HG02884 (cell line): ENCODE data around the gene THG1L.

Experiments used
- ATAC-seq: cut with Tn5 transposase; IDR thresholded peaks from one replicate; pipeline ENCODE4 v1.9.1; 2021; ENCODE audit warnings: mild to moderate bottlenecking, moderate library complexity; ENCODE audit not compliant: unreplicated experiment

The THG1L gene

GRCh38 chr5:157750320-157750719, 19.1 kb downstream of the THG1L start:
- no peak for ATAC-seq

GRCh38 chr5:157756122-157756521, 24.9 kb downstream of the THG1L start:
- no peak for ATAC-seq

GRCh38 chr5:157758706-157759105, 27.5 kb downstream of the THG1L start:
- ATAC-seq, result no peak

- no peak for ATAC-seq
Observed at GRCh38 chr5:157761690-157762621, 30.7 kb downstream of the THG1L start.

GRCh38 chr5:157764531-157764930, 33.3 kb downstream of the THG1L start:
- no peak for ATAC-seq

- no peak for ATAC-seq
Observed at GRCh38 chr5:157766442-157766841, 35.2 kb downstream of the THG1L start.

GRCh38 chr5:157766902-157767301, 35.7 kb downstream of the THG1L start:
- no peak for ATAC-seq

GRCh38 chr5:157767689-157768088, 36.5 kb downstream of the THG1L start:
- ATAC-seq, result no peak

GRCh38 chr5:157770665-157771064, 39.4 kb downstream of the THG1L start:
- no peak for ATAC-seq

- ATAC-seq, result no peak
Observed at GRCh38 chr5:157772127-157772526, 40.9 kb downstream of the THG1L start.

- ATAC-seq, result no peak
Observed at GRCh38 chr5:157778121-157778805, 47.0 kb downstream of the THG1L start.

GRCh38 chr5:157779221-157779620, 48.0 kb downstream of the THG1L start:
- ATAC-seq, result no peak

GRCh38 chr5:157785801-157786200, 54.6 kb downstream of the THG1L start:
- no peak for ATAC-seq
